ENCODE measurements around the gene MYH9. TPM values are rescaled to one million over a fixed set of nuclear protein-coding genes. Genes with fewer than 3 reads are reported as not detected.

Gene MYH9
- total and polyA plus RNA-seq, 10 donors = 59.8 to 1,376 (median 711) TPM

DNA sequence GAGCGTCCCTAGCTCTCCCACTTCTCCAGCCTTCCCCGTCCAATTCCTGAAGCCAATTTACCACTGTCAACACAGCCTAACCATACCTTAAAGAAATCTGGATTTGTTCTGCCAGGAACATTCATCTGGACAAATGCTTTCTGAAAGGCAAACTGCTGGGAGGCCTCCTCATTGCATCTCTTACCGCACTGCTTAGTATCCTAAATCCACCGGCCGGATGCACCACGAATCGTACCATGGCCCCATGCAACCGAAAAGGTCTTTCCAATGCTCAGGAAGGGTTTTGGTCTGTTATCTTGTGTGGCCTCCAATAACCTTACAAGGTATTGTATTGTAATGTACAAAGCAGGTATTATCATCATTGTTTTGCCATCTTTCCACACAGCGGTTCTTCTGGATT, 57.6 kb downstream of the MYH9 start:
- H3K4me3 ChIP-seq = peak overlapping the region in 1 of 8 donors; percentile 59
- no peak for TF ChIP-seq POLR2A (IDR thresholded peaks at IDR 0.05)
- no peak for TF ChIP-seq POLR2AphosphoS5 (IDR thresholded peaks at IDR 0.05)
- TF ChIP-seq CTCF (IDR thresholded peaks at IDR 0.05 in 8 of 11, conservative IDR thresholded peaks at IDR 0.05 in 3 of 11) = no peak
- peak overlapping the region; percentile 89 to 97 (median 94) for H3K27ac ChIP-seq
- H3K9me3 ChIP-seq = no peaks in the 10 kb centered on the region
- peaks cover 91 to 100% (median 99%) of the 10 kb centered on the region in 6 donors for H3K4me1 ChIP-seq
- intact Hi-C loops (cut with DNase I; ENCODE audit: low total_unique reads) = loop anchor here (10.0 kb wide), 1 partner anchor 55 kb away; the partner anchor contains the start of gene MYH9
- no peaks in the 10 kb centered on the region for H3K27me3 ChIP-seq (replicated peaks in 1 of 7)
- no peak for DNase-seq
- peaks cover 0 to 89% (median 54%) of the 10 kb centered on the region in 6 donors for H3K36me3 ChIP-seq
- 75 to 87% (median 84%) methylated on average over 9 of the region's 9 CpGs for WGBS, 5 donors

GRCh38 chr22:36329254-36330078, 58.3 kb downstream of the MYH9 start:
- intact Hi-C loops (cut with DNase I; ENCODE audit: low total_unique reads) = loop anchor here (10.0 kb wide), 1 partner anchor 55 kb away; the partner anchor contains the start of gene MYH9
- peak overlapping the region; percentile 89 to 97 (median 94) for H3K27ac ChIP-seq
- no peaks in the 10 kb centered on the region for H3K9me3 ChIP-seq
- peaks cover 0 to 89% (median 55%) of the 10 kb centered on the region in 6 donors for H3K36me3 ChIP-seq
- peak; percentile 78 for DNase-seq
- H3K4me1 ChIP-seq = peaks cover 91 to 100% (median 99%) of the 10 kb centered on the region in 6 donors
- 22 to 30% (median 25%) methylated on average over 23 to 24 of the region's 24 CpGs for WGBS, 5 donors
- TF ChIP-seq POLR2A (IDR thresholded peaks at IDR 0.05) (no peak), POLR2AphosphoS5 (IDR thresholded peaks at IDR 0.05) (peak in 2 of 3 donors; percentile 74 to 78)
- H3K4me3 ChIP-seq = peak overlapping the region in 2 of 8 donors; percentile 1 to 59
- H3K27me3 ChIP-seq (replicated peaks in 1 of 7) = no peaks in the 10 kb centered on the region

- Histone ChIP-seq H3K27ac (peak overlapping the region; percentile 89 to 97 (median 94)), H3K36me3 (peaks cover 0 to 89% (median 55%) of the 10 kb centered on the region in 6 donors), H3K4me3 (peak overlapping the region in 2 of 8 donors; percentile 1 to 59), H3K4me1 (peaks cover 87 to 100% (median 99%) of the 10 kb centered on the region in 6 donors), H3K9me3 (no peaks in the 10 kb centered on the region), H3K27me3 (replicated peaks in 1 of 7) (no peaks in the 10 kb centered on the region)
- WGBS, 5 donors = 28 to 42% (median 33%) methylated on average over 23 of the region's 23 CpGs
- intact Hi-C loops (cut with DNase I; ENCODE audit: low total_unique reads) = no loop called here
- peak; percentile 85 for DNase-seq
- TF ChIP-seq POLR2A (IDR thresholded peaks at IDR 0.05) = no peak
- peak; percentile 71 to 78 (median 74) for TF ChIP-seq POLR2AphosphoS5 (IDR thresholded peaks at IDR 0.05)
These were observed 59.0 kb downstream of the MYH9 start for GRCh38 chr22:36328635-36329253.

GRCh38 chr22:36327922-36328551, 59.7 kb downstream of the MYH9 start:
- peaks cover 82 to 100% (median 99%) of the 10 kb centered on the region in 6 donors for H3K4me1 ChIP-seq

More at GRCh38 chr22:36327922-36328551, 59.7 kb downstream of the MYH9 start:
- Histone ChIP-seq H3K27me3 (replicated peaks in 1 of 7) (no peaks in the 10 kb centered on the region), H3K36me3 (peaks cover 0 to 89% (median 59%) of the 10 kb centered on the region in 6 donors), H3K27ac (peak overlapping the region; percentile 89 to 97 (median 94)), H3K4me3 (peak overlapping the region in 1 of 8 donors; percentile 59), H3K9me3 (no peaks in the 10 kb centered on the region)
- 60 to 85% (median 68%) methylated on average over 9 to 13 of the region's 13 CpGs for whole genome bisulfite sequencing, 5 donors
- peak; percentile 43 to 57 (median 53) for TF ChIP-seq POLR2AphosphoS5 (IDR thresholded peaks at IDR 0.05)
- TF ChIP-seq POLR2A (IDR thresholded peaks at IDR 0.05) = no peak
- DNase-seq = no peak
- intact Hi-C loops (cut with DNase I; ENCODE audit: low total_unique reads) = no loop called here

Data from spleen (tissue), 11 donors.